Osteoblast (primary cell): ENCODE measurements around the gene LPCAT3. TPM values are rescaled to one million over a fixed set of nuclear protein-coding genes. Genes with fewer than 3 reads are reported as not detected.

Source experiments
- DNase-seq: peaks from one replicate; pipeline ENCODE4 v3.0.0; 2011; ENCODE audit warnings: low spot score, mixed read lengths; ENCODE audit not compliant: insufficient read length; ENCODE audit errors: missing footprints
- H2AFZ ChIP-seq: 2 replicates; pipeline ENCODE4 v1.6.0; 2011; ENCODE audit warnings: mild to moderate bottlenecking, low read length
- H3K27ac ChIP-seq: 2 replicates; pipeline ENCODE4 v1.5.1; 2011; ENCODE audit warnings: mild to moderate bottlenecking, low read depth, low read length, moderate library complexity
- H3K27me3 ChIP-seq: 2 replicates; pipeline ENCODE4 v1.6.0; 2012; ENCODE audit warnings: mild to moderate bottlenecking, control low read depth, inconsistent platforms, low read length, moderate library complexity; ENCODE audit not compliant: insufficient read depth
- H3K36me3 ChIP-seq: 2 replicates; pipeline ENCODE4 v1.5.1; 2011; ENCODE audit warnings: mild to moderate bottlenecking, low read length, control low read depth, moderate library complexity; ENCODE audit not compliant: insufficient read depth
- H3K4me1 ChIP-seq: 2 replicates; pipeline ENCODE4 v1.5.1; 2011; ENCODE audit warnings: mild to moderate bottlenecking, low read length, control low read depth, moderate library complexity; ENCODE audit not compliant: insufficient read depth
- H3K4me2 ChIP-seq: 2 replicates; pipeline ENCODE4 v1.6.0; 2011; ENCODE audit warnings: mild to moderate bottlenecking, low read length; ENCODE audit not compliant: insufficient read depth
- H3K4me3 ChIP-seq: fragments of 200-600 bp; sonication (generic); 3 replicates; pipeline ENCODE4 v1.5.1; 2012; ENCODE audit warnings: mild to moderate bottlenecking, low read length, inconsistent platforms; ENCODE audit not compliant: insufficient read depth
- H3K79me2 ChIP-seq: 2 replicates; pipeline ENCODE4 v1.6.0; 2012; ENCODE audit warnings: mild to moderate bottlenecking, low read length, control low read depth, inconsistent platforms; ENCODE audit not compliant: insufficient read depth
- H3K9me3 ChIP-seq: 2 replicates; pipeline ENCODE4 v1.5.1; 2011; ENCODE audit warnings: low read depth, low read length, control low read depth
- H4K20me1 ChIP-seq: 2 replicates; pipeline ENCODE4 v1.6.0; 2012; ENCODE audit warnings: mild to moderate bottlenecking, low read length, control low read depth; ENCODE audit not compliant: insufficient read depth
- total RNA-seq: library from RNA; depleted of rRNA; stranded (reverse); fragments of >200 nt; gene quantifications from 2 replicates; pipeline ENCODE4 v1.2.3, GENCODE V29; 2012
- TF ChIP-seq, protein P1 (sequence below): IDR thresholded peaks from 2 replicates; pipeline ENCODE4 v1.5.1; 2011; ENCODE audit warnings: mild to moderate bottlenecking, low read depth, low read length, moderate library complexity; ENCODE audit errors: extremely low read depth

Gene LPCAT3
- total RNA-seq, 1 donor, result 20.3 TPM

- TF ChIP-seq, protein P1, sequence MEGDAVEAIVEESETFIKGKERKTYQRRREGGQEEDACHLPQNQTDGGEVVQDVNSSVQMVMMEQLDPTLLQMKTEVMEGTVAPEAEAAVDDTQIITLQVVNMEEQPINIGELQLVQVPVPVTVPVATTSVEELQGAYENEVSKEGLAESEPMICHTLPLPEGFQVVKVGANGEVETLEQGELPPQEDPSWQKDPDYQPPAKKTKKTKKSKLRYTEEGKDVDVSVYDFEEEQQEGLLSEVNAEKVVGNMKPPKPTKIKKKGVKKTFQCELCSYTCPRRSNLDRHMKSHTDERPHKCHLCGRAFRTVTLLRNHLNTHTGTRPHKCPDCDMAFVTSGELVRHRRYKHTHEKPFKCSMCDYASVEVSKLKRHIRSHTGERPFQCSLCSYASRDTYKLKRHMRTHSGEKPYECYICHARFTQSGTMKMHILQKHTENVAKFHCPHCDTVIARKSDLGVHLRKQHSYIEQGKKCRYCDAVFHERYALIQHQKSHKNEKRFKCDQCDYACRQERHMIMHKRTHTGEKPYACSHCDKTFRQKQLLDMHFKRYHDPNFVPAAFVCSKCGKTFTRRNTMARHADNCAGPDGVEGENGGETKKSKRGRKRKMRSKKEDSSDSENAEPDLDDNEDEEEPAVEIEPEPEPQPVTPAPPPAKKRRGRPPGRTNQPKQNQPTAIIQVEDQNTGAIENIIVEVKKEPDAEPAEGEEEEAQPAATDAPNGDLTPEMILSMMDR, result no peak
- no peak overlapping the region for H2AFZ ChIP-seq
- no peaks in the 10 kb centered on the region for H3K27me3 ChIP-seq
- no peaks in the 10 kb centered on the region for H4K20me1 ChIP-seq
- peaks cover 69% of the 10 kb centered on the region for H3K36me3 ChIP-seq
- no peak overlapping the region for H3K4me3 ChIP-seq
- DNase-seq, result no peak
- H3K9me3 ChIP-seq, result no peaks in the 10 kb centered on the region
- no peak overlapping the region for H3K27ac ChIP-seq
- no peaks in the 10 kb centered on the region for H3K79me2 ChIP-seq
- no peaks in the 10 kb centered on the region for H3K4me1 ChIP-seq
- no peak overlapping the region for H3K4me2 ChIP-seq
Measured at GRCh38 chr12:6979453-6979852, 38.8 kb downstream of the LPCAT3 start.

DNA sequence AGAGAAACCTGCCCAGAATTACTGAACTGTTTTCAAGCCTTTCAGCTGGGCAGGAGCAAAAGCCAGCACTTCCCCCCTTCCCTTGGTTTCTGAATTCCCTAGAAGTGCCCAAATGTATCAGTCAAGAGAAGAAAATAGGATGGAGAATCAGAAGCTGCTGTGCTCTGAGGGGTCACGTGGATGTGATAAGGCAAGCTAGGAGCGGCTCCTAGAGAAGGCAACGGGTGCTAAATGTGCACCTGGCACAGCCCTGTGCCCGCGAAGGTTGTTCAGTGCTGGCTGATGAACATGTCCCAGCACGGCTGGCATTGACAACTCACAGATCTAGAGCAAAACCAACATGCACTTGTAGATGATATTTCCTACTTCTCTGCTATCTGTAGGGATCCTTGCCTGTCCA, 39.3 kb downstream of the LPCAT3 start:
- H3K36me3 ChIP-seq, result peaks cover 69% of the 10 kb centered on the region
- no peak for DNase-seq
- no peaks in the 10 kb centered on the region for H3K27me3 ChIP-seq

GRCh38 chr12:6978611-6979011, 39.7 kb downstream of the LPCAT3 start:
- Histone ChIP-seq H3K36me3 (peaks cover 72% of the 10 kb centered on the region), H3K27ac (no peak overlapping the region), H3K79me2 (no peaks in the 10 kb centered on the region), H3K9me3 (no peaks in the 10 kb centered on the region), H2AFZ (no peak overlapping the region), H3K4me3 (no peak overlapping the region), H3K4me2 (no peak overlapping the region), H3K27me3 (no peaks in the 10 kb centered on the region), H3K4me1 (no peaks in the 10 kb centered on the region), H4K20me1 (no peaks in the 10 kb centered on the region)
- TF ChIP-seq, protein P1, result no peak
- DNase-seq, result no peak

More for the DNA sequence above, 39.3 kb downstream of the LPCAT3 start:
- Histone ChIP-seq H3K9me3 (no peaks in the 10 kb centered on the region), H3K27ac (no peak overlapping the region), H3K4me2 (no peak overlapping the region), H3K79me2 (no peaks in the 10 kb centered on the region), H2AFZ (no peak overlapping the region), H3K4me1 (no peaks in the 10 kb centered on the region), H4K20me1 (no peaks in the 10 kb centered on the region), H3K4me3 (no peak overlapping the region)
- TF ChIP-seq, protein P1, result no peak

DNA sequence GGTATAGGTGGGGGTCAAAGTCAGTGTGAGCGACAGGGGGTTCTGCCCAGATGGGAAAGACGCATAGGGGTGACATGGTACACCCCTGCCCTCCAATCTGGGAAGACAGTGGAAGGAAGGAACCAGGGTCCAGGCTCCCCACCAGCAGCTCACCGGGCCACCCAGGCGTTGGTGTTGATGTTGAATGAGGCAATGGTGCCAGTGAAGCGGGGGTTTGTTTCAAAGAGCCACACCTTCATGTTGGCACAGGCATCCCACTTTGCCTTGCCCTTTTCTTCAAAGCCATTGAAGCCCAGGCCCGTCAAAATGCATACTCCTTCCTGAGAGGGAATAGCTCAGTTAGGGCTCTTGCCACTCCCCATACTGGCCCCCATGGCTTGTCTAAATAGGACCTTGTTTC, 40.1 kb downstream of the LPCAT3 start:
- TF ChIP-seq, protein P1, result no peak
- Histone ChIP-seq H3K27me3 (no peaks in the 10 kb centered on the region), H3K4me1 (no peaks in the 10 kb centered on the region), H3K36me3 (peaks cover 72% of the 10 kb centered on the region), H3K27ac (no peak overlapping the region), H4K20me1 (no peaks in the 10 kb centered on the region), H3K4me3 (no peak overlapping the region), H3K79me2 (no peaks in the 10 kb centered on the region), H3K4me2 (no peak overlapping the region), H2AFZ (no peak overlapping the region), H3K9me3 (no peaks in the 10 kb centered on the region)
- no peak for DNase-seq
